T47D (cell line): ENCODE measurements around the gene QPRT.
"Not testable (repeated sequence)": the region's sequence is repeated elsewhere in the genome, so short reads cannot be mapped to it uniquely, and the experiment has no call there.

Experiments
- DNase-seq, 2 experiments: peaks; one replicate each; pipeline versions ENCODE4 v3.0.0 to v3.0.0-alpha.2; 2011 to 2012; ENCODE audit warnings: low read depth in 1 of 2, low spot score in 1 of 2
- JUND ChIP-seq: IDR thresholded peaks from 2 replicates; pipeline ENCODE4 v1.6.1; 2012; ENCODE audit warnings: low read depth
- in situ Hi-C: cut with HindIII; loops from 2 replicates; pipeline ENCODE4 v1.10.0; 2016; ENCODE audit warnings: low sequenced_read_pairs, low pct_unique_long_range_greater_than_20kb

Gene QPRT

GRCh38 chr16:29742683-29743275 is 63.8 kb downstream of the QPRT start:
- TF ChIP-seq JUND = no peak
- DNase-seq = no peak
- in situ Hi-C loops = no loop called here

GRCh38 chr16:29743475-29743826 is 64.5 kb downstream of the QPRT start:
- TF ChIP-seq JUND = no peak
- in situ Hi-C loops = no loop called here
- no peak for DNase-seq

- no peak for TF ChIP-seq JUND
- in situ Hi-C loops = no loop called here
- no peak for DNase-seq
Measured at GRCh38 chr16:29743827-29744531, 65.0 kb downstream of the QPRT start.

- in situ Hi-C loops = no loop called here
- no peak for DNase-seq
- no peak for TF ChIP-seq JUND
Measured at GRCh38 chr16:29744541-29745101, 65.6 kb downstream of the QPRT start.

- in situ Hi-C loops = no loop called here
- DNase-seq = no peak
- no peak for TF ChIP-seq JUND
Measured at GRCh38 chr16:29745121-29745852, 66.3 kb downstream of the QPRT start.

- no peak for TF ChIP-seq JUND
- in situ Hi-C loops = no loop called here
Measured at GRCh38 chr16:29745853-29746345, 66.9 kb downstream of the QPRT start, which contains the start of gene C16orf54. C16orf54 (minus strand) TSS chr16:29745990; CDS start chr16:29744951, 1,039 bp downstream.

GRCh38 chr16:29746518-29746917 is 67.5 kb downstream of the QPRT start:
- DNase-seq, in situ Hi-C loops: not testable (repeated sequence)

More at GRCh38 chr16:29745853-29746345, 66.9 kb downstream of the QPRT start, which contains the start of gene C16orf54:
- no peak for DNase-seq
